GM18870 (cell line): ENCODE data around the gene CARMIL1.

Experiments
- ATAC-seq: cut with Tn5 transposase; IDR thresholded peaks from one replicate; pipeline ENCODE4 v1.9.1; 2021; ENCODE audit warnings: moderate library complexity; ENCODE audit not compliant: unreplicated experiment

CARMIL1 gene

GRCh38 chr6:25307805-25308494 is 28.8 kb downstream of the CARMIL1 start:
- no peak for ATAC-seq

DNA sequence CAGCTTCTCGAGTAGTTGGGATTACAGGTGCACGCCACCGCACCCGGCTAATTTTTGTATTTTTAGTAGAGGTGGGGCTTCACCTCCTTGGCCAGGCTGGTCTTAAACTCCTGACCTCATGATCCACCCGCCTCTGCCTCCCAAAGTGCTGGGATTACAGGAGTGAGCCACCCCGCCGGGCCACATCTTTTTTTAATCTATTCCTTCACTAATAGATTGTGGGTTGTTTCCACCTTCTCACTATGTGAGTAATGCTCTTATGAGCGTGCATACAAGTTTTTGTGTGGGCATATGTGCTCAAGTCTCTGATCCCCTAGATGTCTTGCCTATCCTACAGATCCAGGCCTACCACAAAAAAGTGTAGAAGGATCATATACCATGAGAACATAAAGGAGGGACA is 30.7 kb downstream of the CARMIL1 start:
- no peak for ATAC-seq

DNA sequence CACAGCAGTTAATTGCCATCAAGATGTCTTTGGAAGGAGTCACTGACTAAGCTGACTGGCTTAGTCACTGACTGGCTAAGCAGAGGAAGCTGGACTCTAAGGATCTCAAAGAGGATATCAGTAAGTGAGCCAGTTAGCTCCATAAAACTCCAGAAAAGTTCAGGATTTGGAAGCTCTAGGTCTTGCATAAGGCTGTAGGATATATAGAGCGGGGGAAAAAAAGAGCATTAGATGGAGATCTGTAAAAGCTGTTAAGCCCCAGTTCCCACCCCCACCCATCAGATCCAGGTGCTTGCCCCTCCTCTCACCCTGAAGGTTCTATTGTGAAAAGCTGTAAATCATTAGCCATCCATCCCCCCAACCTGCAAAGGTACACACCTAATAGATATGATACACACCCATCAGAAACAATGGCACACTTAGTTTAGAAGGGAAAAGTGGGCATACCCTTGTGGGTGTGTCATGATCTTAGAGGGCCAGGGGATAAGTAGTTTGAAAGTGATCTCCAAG is 32.2 kb downstream of the CARMIL1 start:
- no peak for ATAC-seq

- no peak for ATAC-seq
Observed at GRCh38 chr6:25312034-25312620, 33.0 kb downstream of the CARMIL1 start.

DNA sequence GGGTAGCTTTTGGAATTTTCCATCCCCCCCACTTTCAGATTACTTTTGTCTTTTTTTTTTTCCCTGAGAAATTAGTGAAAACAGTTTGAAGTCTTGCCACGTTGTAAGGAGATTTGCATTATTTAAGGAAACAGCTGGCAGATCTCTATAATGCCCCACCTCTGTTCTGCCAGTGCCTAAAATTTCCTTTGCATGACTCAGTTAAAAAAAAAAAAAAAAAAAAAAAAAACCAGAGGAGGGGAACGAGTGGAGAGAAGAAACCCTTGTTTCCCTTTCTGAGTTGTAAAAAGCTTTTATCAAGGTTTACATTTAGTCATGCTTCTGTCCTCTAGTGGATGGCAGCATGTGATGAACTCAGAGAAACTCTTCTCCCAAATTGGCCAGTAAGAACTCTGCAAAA is 33.5 kb downstream of the CARMIL1 start:
- no peak for ATAC-seq

DNA sequence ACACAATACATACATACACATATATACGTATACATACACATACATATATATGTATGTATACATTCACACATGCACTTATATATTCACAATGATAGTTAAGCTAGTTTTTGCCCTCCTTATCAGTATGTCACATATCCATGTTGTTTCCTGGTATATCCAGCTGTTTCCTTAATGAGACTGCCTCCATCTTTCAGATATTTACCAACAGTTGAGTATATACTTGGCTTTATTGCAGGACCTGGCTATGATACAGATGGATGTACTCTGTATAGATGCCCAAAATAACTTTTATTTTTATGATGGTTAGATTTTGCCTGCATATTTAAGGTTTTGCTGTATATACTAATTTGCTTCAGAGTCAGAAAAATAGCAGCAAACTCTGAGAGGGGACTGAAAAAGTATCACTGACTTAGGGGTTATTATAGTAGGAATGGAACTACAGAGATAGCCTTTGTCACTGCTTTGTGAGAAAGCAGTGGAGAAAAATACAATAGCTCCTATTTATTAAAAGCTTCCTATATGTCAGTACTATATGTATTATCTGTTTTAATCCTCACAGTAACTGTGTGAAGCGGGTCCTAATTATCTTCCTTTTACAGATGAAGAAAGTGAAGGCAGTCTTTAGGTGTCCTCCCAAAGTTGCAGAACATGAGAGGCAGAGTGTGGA is 35.5 kb downstream of the CARMIL1 start:
- ATAC-seq: no peak

DNA sequence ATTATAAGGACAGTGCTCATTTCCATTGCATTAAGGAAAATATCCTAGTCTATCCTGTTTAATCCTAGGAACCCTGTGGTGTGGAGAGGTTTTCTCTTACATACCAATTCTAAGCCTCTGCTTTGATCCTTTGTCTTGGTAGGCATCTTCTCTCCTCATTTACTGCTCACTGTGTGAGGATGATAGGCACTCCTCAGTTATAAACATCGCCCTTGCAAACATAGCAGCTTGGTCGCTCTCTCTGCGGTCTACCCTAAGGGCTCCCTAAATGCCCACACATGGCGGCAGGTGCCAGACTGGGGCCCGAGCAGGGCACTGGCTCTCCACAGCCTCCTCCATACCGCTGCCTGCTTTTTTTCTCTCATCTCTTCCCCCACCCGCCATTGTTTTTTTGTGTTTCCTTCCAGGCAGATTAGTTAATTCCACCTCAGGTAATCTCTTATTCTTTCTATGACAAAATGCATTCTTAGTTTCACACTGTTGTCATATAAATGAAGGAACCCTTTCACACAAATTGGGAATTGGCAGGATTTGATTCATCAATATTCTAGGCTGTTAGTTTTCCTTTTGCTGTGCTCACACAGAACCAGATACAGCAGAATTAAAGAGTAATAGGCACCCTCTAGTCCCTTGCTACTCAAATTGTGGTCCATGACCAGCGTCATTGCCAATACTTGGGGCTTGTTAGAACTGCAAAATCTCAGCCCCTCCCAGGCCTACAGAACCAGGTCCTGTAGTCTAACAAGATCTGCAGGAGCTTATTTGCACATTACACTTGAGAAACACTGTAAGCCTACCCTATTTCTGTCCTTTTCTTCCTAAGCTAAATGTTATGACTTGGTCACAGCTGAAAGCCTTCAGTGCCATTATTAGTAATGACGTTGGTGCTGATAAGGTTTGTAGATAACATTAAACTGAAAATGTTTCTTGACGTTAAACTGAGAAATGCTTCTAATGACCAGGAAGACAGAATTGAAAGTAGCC is 36.3 kb downstream of the CARMIL1 start:
- no peak for ATAC-seq

DNA sequence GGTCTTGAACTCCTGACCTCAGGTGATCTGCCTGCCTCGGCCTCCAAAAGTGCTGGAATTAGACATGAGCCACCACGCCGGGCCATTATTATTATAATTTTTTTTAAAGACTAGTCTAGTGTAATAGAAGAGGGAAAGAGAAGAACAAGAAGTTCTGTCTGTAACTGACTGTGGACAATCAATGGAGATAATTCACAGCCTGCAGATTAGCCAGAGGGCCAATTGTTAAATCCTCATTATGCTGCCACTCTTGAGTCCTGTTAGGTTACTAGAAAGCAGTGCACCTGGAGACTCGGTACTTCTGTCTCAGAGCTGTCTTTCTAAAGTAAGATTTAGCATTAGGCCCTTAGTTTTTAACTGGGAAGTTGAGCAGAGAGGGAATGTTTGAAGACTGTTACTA is 37.5 kb downstream of the CARMIL1 start:
- ATAC-seq: no peak

DNA sequence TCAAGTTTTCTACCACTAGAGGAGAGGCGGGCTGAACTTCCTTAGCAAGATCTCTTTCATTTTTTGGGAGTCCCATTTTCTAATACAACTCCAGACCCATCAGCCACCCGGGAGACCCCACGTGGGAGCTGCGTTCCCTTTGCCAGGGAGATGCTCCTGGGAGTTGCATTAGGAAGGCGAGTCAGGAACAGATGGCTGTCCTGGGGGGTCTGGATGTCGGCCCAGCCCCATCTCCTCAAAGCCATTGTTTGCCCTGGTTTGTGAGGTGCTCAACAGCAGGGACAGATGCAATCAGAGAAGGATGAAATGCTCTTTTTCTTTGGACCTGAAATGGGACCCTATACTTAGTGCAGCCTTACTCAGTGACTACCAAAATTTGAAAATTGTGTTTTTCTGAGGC is 39.4 kb downstream of the CARMIL1 start:
- ATAC-seq: no peak

GRCh38 chr6:25320459-25320858 is 41.3 kb downstream of the CARMIL1 start:
- ATAC-seq: no peak

DNA sequence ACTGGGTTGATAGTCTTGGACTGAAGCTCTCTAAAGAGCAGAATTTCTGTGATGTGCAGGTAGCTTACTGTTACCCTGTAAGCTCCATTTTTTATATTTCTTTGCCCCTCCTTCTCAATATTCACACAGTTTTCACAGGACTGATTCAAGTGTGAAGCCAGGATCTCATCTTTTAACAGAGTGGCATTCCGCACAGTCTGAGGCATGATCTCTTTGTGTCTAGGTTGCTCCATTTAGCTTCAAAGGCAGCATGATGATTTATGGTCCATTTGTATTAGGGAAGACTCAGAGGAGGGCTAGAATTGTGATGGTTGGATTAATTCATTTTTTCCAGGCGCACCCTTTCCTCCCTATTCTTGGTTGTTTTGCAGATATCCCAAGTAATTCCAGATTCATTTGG is 43.5 kb downstream of the CARMIL1 start:
- ATAC-seq: no peak

GRCh38 chr6:25324066-25324762 is 45.0 kb downstream of the CARMIL1 start:
- no peak for ATAC-seq

DNA sequence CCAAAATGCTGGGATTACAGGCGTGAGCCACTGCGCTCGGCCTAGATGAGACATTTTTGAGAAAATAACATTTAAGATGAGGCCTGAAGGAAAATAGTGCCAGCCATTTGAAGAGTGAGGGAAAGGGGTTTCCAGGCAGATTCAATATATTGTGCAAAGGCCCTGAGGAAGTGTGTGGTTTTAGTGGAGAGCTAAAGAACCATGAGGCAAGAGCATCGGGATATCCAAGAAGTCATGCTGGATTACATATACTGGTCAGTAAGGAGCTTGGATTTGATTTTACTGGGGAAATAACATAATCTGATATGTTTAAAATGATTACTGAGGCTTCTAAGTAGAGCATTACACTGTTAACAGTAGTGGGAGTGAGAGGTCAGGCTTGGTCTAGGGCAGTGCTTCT is 47.0 kb downstream of the CARMIL1 start:
- no peak for ATAC-seq

DNA sequence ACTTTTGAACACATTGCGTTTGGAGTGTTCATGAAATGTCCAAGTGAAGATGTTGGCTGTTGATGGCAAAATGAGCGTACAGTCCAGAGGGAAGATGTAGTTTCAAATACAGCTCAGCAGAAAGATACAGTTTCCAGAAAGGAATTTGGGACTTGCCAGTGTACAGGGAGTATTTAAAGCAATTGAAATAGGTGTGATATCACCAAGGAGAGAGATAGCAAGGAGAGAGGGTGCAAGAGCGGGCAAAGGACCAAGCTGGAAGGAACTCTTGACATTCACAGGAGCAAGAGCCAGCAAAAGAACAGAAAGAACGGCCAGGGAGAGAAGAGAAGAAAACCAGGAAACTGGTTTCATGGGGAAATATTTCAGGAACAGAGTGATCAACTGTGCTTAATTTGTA is 47.8 kb downstream of the CARMIL1 start:
- no peak for ATAC-seq

DNA sequence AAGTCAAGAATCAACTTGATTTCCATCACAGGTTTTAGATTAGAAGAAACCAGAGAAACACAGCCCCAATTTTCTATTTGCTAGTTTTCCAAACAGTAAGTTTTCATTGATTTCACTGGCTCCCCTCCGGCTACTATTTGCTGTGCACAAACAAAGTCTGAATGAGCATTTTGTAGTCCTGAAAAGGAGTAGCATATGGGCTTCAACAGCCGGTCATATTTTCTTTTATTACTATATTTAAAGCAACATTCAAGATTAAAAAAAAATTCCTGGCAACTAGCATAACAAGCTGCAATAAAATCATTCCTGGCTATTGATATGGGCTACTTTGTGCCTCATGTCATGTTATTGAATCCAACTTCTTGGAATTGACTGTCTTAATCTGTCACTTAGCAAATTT is 48.3 kb downstream of the CARMIL1 start:
- ATAC-seq: no peak

- ATAC-seq: no peak
Observed at GRCh38 chr6:25329161-25329817, 50.1 kb downstream of the CARMIL1 start.

- no peak for ATAC-seq
Observed at GRCh38 chr6:25329982-25330381, 50.8 kb downstream of the CARMIL1 start.

- ATAC-seq: no peak
Observed at GRCh38 chr6:25330796-25331685, 51.9 kb downstream of the CARMIL1 start.

DNA sequence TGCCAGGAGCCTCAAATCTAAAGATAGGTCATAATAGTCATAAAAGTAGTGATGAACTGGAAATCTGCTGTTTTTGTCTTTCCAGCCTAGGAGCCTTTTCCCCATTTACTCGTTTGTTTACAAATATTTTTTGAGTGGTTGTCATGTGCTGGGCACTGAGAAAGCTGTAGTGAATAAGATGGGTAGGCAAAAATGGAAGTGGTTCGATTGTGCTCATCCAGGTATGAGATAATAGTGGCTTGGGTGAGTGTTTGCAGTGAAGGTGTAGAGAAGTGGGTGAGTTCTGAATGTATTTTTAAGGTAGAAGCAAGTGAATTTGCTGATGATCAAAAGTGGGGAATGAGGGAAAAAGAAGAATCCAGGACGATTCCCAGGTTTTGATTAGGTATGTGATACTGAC is 53.0 kb downstream of the CARMIL1 start:
- no peak for ATAC-seq
